Hepatic stellate cell (primary cell): ENCODE data around the gene TRIM27.
A peak's percentile ranks its signal among the peaks of the same experiment; 100 is the strongest.
"Not testable (repeated sequence)": the region's sequence is repeated elsewhere in the genome, so short reads cannot be mapped to it uniquely, and the experiment has no call there.

Source experiments
- DNase-seq: peaks from one replicate; pipeline ENCODE4 v3.0.0; 2011; ENCODE audit warnings: low spot score

The TRIM27 gene

DNA sequence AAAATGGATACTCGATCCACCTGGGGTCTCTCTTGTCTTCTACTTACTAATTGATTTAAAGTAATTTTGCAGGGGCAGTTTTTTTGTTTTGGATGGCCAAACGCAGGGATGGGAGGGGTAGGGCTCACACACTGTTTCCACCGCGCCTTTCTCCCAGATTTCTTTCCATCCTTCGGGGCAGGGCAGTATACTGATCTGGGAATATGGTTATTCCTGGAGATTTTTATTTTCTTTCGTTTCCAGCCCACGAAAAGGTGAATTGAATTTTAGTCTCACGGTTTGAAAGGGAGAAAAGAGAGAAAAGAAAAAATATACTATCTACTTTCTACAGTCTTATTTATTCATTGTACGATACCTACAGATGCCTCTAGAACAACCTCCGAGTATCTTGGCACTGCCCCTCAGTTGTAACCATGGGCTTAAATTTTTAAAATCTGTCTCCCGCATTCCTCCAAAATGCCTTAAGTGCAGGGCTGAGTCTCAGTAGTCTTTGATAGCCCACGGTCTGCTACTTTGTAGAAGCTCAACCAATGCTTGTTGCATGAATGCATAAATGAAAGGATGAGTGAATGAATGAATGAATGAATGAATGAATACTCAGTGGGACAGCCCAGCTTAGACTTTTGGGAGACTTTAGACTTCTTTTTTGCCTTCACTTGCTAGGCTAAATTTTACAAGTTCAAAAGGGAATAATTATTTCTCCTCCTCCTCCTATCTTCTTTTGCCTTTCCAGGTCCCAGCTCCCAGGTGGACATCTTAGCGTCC lies 18.1 kb upstream of the TRIM27 start:
- no peak for DNase-seq

DNA sequence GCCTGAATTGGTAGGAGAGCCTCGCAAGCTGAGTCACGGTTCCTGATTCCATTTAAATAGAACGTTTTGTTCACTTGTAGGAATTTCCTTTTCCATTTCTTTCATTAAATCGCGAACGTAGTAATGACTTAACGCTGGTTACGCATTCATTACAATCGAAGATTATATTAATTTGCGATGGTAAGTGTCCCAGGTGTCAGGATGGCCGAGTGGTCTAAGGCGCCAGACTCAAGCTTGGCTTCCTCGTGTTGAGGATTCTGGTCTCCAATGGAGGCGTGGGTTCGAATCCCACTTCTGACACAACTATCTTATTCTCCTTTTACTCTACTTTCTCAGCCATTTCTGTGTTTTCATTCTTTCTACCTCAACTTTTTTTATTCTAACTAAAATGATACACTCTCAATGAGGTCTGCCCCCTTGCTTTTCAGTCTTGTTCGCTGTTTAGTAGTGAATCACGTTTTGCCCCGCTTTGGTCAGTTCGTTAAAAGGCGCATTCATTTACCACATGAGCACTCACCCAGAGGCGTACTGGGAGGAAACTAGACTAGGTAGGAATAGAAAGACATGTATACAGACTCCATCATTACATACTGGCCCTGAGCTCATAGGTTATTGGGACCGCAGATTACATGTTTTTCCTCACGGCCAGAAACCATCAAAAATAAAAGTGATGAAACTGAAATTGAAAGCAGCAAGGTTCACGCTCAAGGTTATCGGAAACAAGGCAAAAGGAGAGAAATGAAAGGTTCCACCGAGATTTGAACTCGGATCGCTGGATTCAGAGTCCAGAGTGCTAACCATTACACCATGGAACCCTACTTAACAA lies 17.3 kb upstream of the TRIM27 start:
- DNase-seq: peak; percentile 44

DNA sequence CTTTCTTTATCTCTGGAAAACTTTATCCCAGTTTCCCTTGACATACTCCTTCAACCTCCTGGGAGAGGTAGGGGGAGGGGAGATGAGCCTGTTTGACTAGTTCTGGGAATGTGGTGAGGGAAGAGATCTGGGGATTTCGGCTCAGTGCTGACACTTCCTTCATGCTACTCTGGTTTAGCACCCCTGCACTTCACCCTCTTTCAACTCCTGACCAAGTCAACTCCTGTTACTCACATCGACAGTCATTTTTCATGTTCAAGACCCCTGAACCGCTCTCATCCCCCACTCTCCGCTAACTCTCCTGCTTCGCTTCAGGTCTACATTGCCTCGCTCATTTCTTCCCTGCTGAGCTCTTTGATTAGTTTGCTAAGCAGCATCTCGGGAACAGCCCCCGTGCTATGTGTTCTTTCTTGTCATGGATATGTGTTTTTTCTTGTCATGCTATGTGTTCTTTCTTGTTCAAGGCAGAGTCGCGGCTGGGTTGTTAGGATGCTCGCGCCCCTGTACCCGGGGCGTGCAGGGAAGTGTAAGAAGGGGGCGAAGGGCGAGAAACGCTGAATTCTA lies 16.6 kb upstream of the TRIM27 start:
- peak; percentile 26 for DNase-seq

DNA sequence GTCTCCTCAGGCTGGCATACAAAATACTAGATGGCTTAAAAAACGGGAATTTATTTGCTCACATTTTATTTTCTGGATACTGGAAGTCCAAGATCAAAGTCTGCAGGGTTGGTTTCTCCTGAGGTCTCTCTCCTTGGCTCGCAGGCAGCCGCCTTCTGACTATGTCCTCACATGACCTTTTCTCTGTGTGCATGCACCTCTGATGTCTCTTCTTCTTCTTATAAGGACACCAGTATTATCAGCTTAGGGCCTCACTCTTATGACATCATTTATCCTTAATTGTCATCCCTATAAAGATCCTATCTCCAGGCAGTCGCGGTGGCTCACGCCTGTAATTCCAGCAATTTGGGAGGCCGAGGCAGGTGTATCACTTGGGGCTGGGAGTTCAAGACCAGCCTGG lies 9.3 kb upstream of the TRIM27 start:
- DNase-seq: no peak

DNA sequence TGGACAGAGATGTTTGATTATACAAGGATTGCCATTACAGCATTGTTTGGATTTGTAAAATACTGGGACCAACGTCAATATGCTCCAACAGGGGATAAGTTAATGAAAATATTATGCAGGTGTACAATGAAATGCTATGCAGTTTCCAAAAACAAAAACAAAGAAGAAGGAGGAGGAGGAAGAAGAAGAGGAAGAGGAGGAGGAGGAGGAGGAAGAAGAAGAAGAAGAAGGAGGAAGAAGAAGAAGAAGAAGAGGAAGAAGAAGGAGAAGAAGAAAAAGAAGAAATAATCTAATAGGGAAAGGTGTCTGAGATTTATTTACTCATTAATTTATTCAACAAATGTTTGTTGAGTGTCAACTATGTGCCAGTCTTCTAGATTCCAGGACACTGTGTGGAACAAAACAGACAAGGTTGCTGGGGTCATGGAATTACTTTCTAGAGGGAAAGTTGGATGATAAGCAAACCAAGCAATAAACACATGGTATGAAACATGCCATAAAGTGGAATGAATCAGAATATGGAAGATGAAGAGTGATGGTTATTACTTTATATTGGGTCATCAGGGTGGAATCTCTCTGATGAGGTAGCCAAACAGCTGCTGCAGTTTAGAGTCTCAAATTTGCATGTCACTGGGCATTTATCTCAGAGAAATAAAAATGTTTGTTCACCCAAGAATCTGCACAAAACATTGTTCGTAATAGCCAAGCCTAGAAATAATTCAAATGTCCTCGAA lies 6.3 kb upstream of the TRIM27 start:
- no peak for DNase-seq

DNA sequence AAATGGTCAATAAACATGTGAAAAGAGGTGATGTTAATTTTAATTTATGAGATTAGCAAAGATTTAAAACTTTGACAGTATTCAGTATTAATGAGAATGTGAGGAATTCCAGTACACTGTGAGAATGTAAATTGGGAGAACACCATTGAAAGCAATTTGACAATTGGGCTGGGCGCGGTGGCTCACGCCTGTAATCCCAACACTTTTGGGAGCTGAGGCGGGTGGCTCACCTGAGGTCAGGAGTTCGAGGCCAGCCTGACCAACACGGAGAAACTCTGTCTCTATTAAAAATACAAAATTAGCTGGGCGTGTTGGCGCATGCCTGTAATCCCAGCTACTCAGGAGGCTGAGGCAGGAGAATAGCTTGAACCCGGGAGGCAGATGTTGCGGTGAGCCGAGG lies 5.6 kb upstream of the TRIM27 start:
- DNase-seq: not testable (repeated sequence)

DNA sequence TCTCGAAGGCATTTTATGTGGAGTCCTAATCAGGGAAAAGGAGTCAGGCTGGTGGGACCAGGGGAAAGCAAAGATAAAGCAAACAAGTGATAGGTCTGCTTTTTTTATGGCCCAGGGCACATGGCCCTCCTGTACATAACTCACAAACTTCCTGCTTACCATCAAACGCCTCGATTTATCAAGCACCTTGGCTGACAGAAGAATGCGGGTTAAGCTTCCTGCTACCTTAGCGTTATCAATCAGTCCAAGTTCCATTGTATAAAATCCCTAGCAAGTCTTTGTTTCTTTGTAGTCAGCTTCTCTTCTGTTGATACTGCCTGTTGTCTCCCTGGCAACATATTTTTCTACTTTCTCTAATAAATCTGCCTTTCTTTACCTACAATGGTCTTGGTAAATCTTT lies 4.1 kb upstream of the TRIM27 start:
- no peak for DNase-seq

DNA sequence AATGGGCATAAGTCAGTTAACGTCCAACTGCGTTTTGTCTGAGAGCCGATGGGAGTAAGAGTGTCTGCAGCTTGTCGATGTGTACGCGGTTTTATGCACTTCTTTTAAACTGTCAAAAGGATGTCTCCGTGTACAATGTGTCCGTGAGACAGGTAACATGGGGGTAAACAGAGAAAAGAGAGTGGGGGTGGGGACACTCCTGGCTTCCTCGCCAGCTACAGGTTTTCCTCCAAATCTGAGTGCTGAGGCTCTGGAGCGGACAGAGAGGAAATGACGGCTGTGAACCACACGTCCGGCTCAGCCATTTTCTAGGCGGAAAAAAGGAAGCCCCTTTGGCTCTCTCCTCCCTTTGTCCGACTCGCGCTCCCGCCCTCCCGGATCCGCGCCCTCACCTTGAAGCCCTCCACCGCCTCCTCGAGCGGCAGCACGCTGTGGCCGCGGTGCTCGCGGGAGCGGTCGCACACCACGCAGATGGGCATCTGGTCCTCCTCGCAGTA lies 916 bp downstream of the TRIM27 start:
- DNase-seq: peak; percentile 26

DNA sequence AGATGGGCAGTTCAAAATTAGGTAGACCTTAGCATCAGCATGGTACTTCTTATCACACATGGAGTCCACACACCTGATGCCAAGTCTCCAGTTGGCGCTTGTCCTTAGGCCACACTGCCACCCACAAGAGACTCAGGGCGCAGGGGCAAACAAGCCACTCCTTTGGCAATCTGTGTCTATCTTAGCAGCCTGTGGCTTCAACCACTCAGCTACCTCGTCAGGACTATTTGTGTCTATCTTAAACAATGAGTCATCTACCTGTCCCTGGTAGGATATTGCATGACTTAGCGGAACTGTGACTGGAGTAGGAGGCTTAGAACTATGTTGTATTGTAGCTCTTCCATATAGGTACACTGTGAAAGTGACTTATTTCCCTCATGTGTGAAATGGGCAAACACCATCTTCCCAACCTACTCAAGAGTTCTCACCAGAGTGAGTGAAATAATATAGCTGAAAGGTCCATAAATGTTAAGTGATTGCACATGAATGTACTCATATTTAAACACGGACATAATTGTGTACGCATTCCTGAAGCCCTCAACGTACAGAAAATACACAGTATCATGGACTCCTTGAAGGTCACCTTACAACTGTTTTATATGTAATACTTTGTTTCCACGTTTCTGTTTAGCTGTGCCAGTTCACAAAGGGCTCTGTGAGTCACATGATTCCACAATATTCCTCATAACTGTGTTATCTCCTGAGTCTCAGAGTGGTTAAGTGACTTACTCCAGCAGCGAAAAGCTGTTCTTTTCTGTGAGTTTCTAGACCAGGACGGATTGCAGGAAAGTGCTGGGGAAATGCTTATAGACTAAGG lies 1.6 kb downstream of the TRIM27 start:
- DNase-seq: peak; percentile 36

DNA sequence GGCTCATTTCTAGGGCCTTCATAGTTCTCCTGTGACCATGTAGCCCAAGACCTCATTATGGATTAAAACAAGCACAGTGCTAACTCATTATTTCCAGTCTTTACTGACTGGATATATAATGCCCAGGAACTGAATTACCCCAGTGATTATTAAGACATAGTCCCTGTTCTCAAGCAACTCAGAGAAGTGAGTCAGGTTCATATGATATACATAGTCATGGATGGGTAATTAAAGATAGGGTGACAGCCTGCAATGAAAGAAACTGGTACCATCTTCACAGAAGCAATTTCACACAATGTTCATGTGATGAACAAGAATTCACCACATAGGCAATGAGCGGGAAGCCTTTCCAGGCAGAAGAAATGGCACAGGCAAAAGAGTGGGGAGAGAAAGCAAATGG lies 3.5 kb downstream of the TRIM27 start:
- no peak for DNase-seq

DNA sequence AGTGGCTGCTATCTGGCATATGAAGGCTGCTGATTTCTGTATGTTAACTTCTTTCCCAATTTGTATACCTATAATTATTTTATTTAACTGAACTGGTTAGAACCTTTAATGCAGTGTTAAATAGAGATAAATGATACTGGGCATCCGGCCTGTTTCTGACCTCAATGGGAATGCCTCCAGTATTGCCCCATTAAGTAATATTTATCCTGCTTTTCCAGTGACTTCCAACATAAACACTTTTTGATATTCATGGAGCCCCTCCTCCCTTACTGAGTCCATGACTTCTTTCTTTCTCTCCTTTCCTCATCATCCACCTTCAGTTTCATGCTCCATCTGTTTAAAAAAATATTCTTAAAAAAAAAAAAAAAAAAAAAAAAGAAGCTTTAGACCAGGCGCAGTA lies 8.8 kb downstream of the TRIM27 start:
- DNase-seq: no peak

DNA sequence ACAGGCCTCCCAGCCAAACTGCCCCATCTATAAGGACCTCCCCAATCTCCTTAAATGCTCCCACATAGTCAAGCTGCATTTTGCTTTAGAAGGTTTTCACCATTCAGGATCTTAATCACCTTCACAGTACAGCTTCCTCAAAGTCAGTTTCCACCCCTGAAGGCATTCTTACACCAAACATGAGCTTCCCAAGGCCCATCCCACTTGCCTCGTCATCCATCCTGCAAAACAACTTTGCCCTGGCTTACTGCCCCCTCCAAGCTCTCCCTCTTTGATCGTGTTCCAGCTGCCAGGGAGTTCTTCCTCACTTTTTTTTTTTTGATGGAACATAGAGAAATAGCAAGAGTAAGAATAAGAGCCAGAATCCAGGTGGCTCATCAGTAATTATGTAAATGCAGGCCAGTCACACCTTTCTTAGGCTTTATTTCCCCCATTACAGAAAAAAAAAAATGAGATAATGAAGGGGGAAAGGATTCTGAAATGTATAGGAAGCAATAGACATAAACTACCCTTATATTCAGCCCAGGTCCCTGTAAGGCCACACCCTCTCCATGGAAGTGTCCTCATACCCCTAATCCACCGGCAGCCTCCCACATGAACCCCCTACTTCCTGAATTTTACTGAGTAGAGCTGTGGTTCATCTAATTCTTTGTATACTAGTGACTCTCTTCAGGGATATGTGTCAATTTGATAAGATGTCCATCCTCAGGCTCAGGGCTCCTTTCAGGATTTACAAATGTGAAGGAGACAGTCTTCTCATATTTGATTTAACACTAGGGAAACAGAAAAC lies 12.7 kb downstream of the TRIM27 start:
- no peak for DNase-seq

DNA sequence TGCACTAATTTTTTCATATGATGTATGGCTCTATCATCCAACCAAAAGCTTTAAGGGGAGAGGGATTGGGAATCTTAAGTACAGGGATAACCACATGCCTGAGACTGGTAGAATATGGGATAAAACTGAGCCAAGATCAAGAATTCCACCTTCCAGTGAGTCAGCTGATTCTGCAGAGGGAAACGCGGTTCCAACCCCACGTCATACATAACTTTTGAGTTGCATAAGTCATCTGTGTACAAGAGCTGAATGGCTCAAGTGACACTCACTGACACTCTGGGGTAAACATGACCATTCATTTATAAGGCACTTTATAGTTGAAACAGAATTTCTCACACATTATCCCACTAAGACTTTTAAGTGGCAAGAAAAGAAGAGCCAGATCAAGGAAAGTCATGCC lies 16.4 kb downstream of the TRIM27 start:
- peak; percentile 10 for DNase-seq

DNA sequence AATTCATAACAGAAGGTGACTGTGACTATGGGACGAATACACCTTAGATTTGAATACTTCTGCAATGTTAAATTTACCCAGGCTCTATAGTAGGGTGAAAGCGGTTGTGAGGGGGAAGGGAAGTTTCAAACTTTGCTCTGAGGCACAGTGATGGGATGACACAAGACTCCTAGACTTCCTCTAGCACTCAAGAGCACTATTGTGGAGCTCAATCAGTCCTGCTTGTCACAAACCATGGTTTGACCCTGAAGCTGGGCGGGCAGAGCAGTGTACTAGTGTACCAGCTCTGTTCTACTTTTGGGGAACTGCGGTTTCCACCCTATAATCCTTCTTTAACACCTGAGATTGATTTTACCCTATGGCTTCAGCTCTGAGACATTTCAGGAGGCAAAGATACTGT lies 17.1 kb downstream of the TRIM27 start:
- DNase-seq: no peak

DNA sequence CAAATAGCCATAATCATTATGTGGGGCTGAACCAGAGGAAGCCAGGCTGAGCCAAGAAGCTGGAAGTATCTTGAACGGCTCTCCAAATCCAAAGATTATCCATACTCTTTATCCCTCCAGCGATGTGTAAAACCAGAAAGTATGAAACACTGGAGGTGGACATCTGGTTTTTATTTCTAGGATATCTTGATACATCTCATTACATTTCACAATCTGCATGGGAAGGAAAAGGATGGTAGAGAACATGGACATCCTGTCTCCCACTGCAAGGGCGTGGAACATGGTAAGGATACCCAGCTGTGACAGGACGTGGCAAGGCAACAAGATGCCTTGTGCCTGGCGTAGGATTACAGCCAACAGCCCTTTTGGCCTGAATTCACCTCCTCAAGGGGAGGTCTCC lies 20.1 kb downstream of the TRIM27 start:
- DNase-seq: no peak

DNA sequence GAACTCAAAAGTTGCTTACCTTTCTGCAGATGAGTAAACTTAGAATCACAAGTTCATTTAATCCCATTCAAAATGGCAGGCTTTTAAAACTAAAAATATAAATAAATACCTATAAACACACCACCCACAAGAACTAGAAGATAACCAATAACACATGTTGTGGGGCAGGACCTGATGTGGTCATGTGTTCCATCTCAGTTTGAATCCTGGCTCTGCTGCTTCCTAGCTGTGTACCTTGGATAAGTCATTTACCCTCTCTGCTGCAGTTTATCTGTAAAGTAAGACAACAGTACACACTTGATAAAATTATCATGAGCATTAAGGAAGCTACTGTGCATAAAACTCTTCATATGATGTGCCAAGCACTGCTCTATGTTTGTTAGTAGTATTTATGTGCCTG lies 22.0 kb downstream of the TRIM27 start:
- DNase-seq: no peak

DNA sequence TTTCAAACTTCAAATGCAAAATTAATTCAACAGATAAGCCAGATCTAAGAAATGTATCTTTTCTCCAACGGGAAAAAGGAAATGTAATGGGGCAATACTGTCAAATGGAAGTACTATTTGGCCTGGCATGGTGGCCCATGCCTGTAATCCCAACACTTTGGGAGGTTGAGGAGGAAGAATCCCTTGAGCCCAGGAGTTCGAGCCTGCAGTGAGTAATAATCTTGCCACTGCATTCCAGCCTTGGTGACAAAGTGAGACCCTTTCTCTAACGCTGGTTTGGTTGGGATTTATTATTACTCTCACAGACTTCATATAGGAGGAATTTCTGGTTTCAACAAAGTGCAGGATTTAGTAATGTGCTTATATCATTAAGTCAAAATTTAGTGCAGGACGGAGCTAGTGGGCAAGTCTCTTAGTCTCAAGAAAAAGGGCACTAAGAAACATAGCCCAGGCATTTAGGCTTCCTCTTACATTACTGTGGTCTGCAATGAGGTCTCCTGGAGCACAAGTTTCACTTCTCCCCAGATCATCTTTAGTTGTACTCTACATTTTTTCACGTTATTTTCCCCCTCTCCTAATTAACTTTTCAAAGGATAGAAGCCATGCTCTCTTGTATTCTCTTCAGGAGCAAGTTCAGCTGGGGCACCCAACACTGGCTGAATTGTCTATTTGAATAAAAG lies 23.1 kb downstream of the TRIM27 start:
- no peak for DNase-seq

DNA sequence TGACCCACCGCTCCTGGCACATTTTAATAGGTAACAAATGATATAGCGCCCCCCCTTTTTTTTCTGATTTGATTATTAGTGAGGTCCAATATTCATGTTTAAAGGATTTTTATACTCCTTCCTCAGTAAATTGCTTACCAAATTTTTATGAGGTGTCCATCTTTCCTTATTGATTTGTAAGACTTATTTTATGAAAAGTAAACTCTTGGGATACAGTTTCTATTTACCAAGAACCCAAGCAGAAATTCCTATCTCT lies 25.1 kb downstream of the TRIM27 start:
- no peak for DNase-seq

DNA sequence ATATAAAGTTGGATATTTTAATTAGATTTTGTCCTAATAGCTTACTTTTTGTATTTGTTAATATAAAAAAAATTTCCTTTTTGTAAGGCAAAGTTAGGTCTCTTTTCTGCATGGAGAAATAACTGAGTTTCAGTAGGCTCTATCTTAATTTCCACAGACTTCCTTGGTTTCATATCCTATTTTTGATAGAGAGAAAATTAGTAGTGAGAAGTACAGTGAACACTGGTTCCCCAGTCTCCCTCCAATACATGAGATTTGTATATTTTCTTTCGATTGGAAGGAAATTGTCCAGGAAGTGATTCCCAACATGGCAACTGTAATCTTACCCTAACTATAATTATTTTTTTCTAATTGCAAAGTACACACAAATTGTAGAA lies 26.4 kb downstream of the TRIM27 start:
- DNase-seq: no peak
